DND-41 (cell line): ENCODE data around the gene NKX6-1.

Experiments used
- ATAC-seq: fragments of 200-7000 bp; cut with Tn5 transposase; 3 replicates; pipeline ENCODE4 v1.9.1; 2021; ENCODE audit warnings: low read depth; ENCODE audit not compliant: insufficient read depth
- DNase-seq: peaks from one replicate; pipeline ENCODE4 v3.0.0-alpha.2; 2020
- H2AFZ ChIP-seq: 2 replicates; pipeline ENCODE4 v1.6.0; 2012; ENCODE audit warnings: low read depth, low read length
- H3K27ac ChIP-seq: 2 replicates; pipeline ENCODE4 v1.5.1; 2012; ENCODE audit warnings: low read length, inconsistent platforms
- H3K27me3 ChIP-seq: fragments of 200-600 bp; sonication (generic); 2 replicates; pipeline ENCODE4 v1.6.0; 2012; ENCODE audit warnings: low read length, mild to moderate bottlenecking, inconsistent platforms; ENCODE audit not compliant: insufficient read depth, poor library complexity
- H3K36me3 ChIP-seq: 2 replicates; pipeline ENCODE4 v1.5.1; 2012; ENCODE audit warnings: low read length, inconsistent platforms; ENCODE audit not compliant: insufficient read depth
- H3K4me1 ChIP-seq: 2 replicates; pipeline ENCODE4 v1.5.1; 2012; ENCODE audit warnings: mild to moderate bottlenecking, low read length; ENCODE audit not compliant: insufficient read depth
- H3K4me2 ChIP-seq: 2 replicates; pipeline ENCODE4 v1.6.0; 2012; ENCODE audit warnings: mild to moderate bottlenecking, moderate library complexity, low read length, inconsistent platforms; ENCODE audit not compliant: insufficient read depth
- H3K4me3 ChIP-seq, 2 experiments: fragments of 200-600 bp in 1 of 2; shearing (Covaris generic) in 1 of 2; 2 replicates each; pipeline ENCODE4 v1.5.1; 2012 to 2016; ENCODE audit warnings: inconsistent platforms in 2 of 2, low read length in 2 of 2, mild to moderate bottlenecking in 2 of 2, low read depth in 1 of 2, moderate library complexity in 1 of 2
- H3K79me2 ChIP-seq: 2 replicates; pipeline ENCODE4 v1.6.0; 2012; ENCODE audit warnings: low read length, inconsistent platforms; ENCODE audit not compliant: insufficient read depth
- H3K9ac ChIP-seq: 2 replicates; pipeline ENCODE4 v1.6.0; 2012; ENCODE audit warnings: low read depth, mild to moderate bottlenecking, inconsistent platforms, low read length, moderate library complexity
- H3K9me3 ChIP-seq: 2 replicates; pipeline ENCODE4 v1.5.1; 2012; ENCODE audit warnings: low read length, moderate library complexity, mild to moderate bottlenecking, inconsistent platforms; ENCODE audit not compliant: insufficient read depth, severe bottlenecking
- H4K20me1 ChIP-seq: 2 replicates; pipeline ENCODE4 v1.6.0; 2012; ENCODE audit warnings: low read length; ENCODE audit not compliant: insufficient read depth
- EZH2 ChIP-seq: IDR thresholded peaks from 3 replicates; pipeline ENCODE4 v1.6.1; 2012; ENCODE audit warnings: borderline replicate concordance, low read depth, mild to moderate bottlenecking, moderate library complexity, low read length, inconsistent platforms; ENCODE audit not compliant: severe bottlenecking
- TF ChIP-seq, protein P1 (sequence below): IDR thresholded peaks from 2 replicates; pipeline ENCODE4 v1.5.1; 2012; ENCODE audit warnings: borderline replicate concordance, low read length, moderate library complexity, mild to moderate bottlenecking; ENCODE audit not compliant: poor library complexity, severe bottlenecking; ENCODE audit errors: extremely low read depth

NKX6-1 gene

DNA sequence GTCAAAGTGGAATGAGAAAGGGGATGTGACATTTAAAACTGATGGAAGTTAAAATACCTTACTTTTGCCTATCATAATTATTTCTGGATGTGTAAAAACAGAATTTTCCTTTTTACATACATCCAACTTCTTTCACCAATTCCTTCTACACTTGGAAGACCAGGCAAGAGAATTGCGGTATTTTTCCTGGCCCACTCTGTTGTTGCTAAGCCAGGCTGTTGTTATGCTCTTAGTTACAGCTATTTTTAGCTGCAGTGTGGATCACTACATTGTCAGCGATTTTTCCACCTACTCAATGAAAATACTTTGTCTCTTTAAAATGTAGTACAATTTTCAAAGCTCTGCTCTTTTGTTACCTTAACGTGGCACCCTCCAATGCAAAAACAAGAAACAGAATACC lies 43.4 kb downstream of the NKX6-1 start:
- Histone ChIP-seq H2AFZ (no peak overlapping the region), H3K4me1 (no peaks in the 10 kb centered on the region), H3K27ac (no peak overlapping the region), H3K9me3 (no peaks in the 10 kb centered on the region), H4K20me1 (no peaks in the 10 kb centered on the region), H3K79me2 (no peaks in the 10 kb centered on the region), H3K4me3 (no peak overlapping the region), H3K36me3 (no peaks in the 10 kb centered on the region), H3K9ac (no peak overlapping the region), H3K27me3 (no peaks in the 10 kb centered on the region), H3K4me2 (no peak overlapping the region)
- no peak for DNase-seq
- ATAC-seq = no peak
- TF ChIP-seq, protein P1, sequence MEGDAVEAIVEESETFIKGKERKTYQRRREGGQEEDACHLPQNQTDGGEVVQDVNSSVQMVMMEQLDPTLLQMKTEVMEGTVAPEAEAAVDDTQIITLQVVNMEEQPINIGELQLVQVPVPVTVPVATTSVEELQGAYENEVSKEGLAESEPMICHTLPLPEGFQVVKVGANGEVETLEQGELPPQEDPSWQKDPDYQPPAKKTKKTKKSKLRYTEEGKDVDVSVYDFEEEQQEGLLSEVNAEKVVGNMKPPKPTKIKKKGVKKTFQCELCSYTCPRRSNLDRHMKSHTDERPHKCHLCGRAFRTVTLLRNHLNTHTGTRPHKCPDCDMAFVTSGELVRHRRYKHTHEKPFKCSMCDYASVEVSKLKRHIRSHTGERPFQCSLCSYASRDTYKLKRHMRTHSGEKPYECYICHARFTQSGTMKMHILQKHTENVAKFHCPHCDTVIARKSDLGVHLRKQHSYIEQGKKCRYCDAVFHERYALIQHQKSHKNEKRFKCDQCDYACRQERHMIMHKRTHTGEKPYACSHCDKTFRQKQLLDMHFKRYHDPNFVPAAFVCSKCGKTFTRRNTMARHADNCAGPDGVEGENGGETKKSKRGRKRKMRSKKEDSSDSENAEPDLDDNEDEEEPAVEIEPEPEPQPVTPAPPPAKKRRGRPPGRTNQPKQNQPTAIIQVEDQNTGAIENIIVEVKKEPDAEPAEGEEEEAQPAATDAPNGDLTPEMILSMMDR = no peak

- Histone ChIP-seq H3K4me2 (no peak overlapping the region), H2AFZ (no peak overlapping the region), H3K27me3 (no peaks in the 10 kb centered on the region), H4K20me1 (no peaks in the 10 kb centered on the region), H3K27ac (no peak overlapping the region), H3K9ac (no peak overlapping the region), H3K79me2 (no peaks in the 10 kb centered on the region), H3K4me1 (no peaks in the 10 kb centered on the region), H3K9me3 (no peaks in the 10 kb centered on the region), H3K36me3 (no peaks in the 10 kb centered on the region), H3K4me3 (no peak overlapping the region)
- TF ChIP-seq, protein P1 = peak; percentile 38
- no peak for TF ChIP-seq EZH2
- ATAC-seq (no peak), DNase-seq (no peak)
These were observed 47.5 kb downstream of the NKX6-1 start for GRCh38 chr4:84451546-84451945.

DNA sequence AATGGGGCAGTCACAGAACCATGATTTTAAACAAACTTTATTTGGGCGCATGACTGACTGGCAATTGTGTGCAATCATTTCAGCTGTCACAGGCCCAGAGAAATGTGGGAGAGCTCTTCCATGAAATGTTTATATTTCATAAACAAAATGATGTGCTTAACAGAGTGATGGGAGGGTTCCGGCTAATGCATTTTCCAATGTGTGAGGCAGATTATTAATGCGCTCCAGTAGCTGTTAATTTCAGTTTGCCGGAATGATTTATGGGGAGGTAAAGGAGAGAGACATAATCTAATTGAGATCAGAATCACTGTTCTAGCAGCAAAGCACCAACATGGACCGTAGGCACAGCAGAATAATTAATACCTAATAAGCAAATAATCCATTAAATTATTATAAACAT lies 55.6 kb downstream of the NKX6-1 start:
- Histone ChIP-seq H2AFZ (no peak overlapping the region), H4K20me1 (no peaks in the 10 kb centered on the region), H3K4me3 (no peak overlapping the region), H3K4me2 (no peak overlapping the region), H3K9me3 (no peaks in the 10 kb centered on the region), H3K4me1 (no peaks in the 10 kb centered on the region), H3K27me3 (no peaks in the 10 kb centered on the region), H3K27ac (no peak overlapping the region), H3K79me2 (no peaks in the 10 kb centered on the region), H3K36me3 (no peaks in the 10 kb centered on the region), H3K9ac (no peak overlapping the region)
- no peak for DNase-seq
- no peak for ATAC-seq
- no peak for TF ChIP-seq EZH2
- TF ChIP-seq, protein P1 = no peak

DNA sequence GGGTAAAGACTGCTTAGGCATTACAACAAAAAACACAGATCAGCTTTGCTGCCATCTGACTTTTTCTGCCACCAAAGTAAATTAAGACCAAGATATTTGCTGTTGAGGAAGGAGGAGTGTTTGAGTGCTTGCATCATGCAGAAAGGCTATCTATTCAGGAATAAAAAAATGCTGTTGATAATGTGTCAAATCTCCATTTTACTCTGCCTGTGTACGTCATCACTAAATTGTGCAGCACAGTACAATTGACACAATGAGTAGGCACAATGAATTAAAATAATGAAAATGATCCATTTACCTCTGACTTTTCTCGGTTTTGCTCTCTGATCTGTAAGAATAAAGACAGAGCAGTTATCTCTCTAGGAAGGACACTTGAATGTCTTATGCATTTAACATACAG lies 56.3 kb downstream of the NKX6-1 start:
- Histone ChIP-seq H4K20me1 (no peaks in the 10 kb centered on the region), H3K27me3 (no peaks in the 10 kb centered on the region), H3K4me2 (no peak overlapping the region), H3K4me1 (no peaks in the 10 kb centered on the region), H2AFZ (no peak overlapping the region), H3K9me3 (no peaks in the 10 kb centered on the region), H3K4me3 (no peak overlapping the region), H3K27ac (no peak overlapping the region), H3K36me3 (no peaks in the 10 kb centered on the region), H3K9ac (no peak overlapping the region), H3K79me2 (no peaks in the 10 kb centered on the region)
- no peak for TF ChIP-seq EZH2
- TF ChIP-seq, protein P1 = no peak
- no peak for ATAC-seq
- DNase-seq = no peak
